Epithelial cell of proximal tubule (primary cell): ENCODE data around the gene CACNA2D2. TPM values are rescaled to one million over a fixed set of nuclear protein-coding genes. Genes with fewer than 3 reads are reported as not detected.

Source experiments
- DNase-seq: peaks from one replicate; pipeline ENCODE4 v3.0.0-alpha.2; 2011; ENCODE audit warnings: low read depth
- H3K4me3 ChIP-seq: 2 replicates; pipeline ENCODE4 v1.5.1; 2011; ENCODE audit warnings: low read depth, mild to moderate bottlenecking, low read length
- CTCF ChIP-seq: conservative IDR thresholded peaks from 2 replicates; pipeline ENCODE4 v1.5.1; 2012; ENCODE audit warnings: low read depth, mild to moderate bottlenecking, low read length
- total RNA-seq: library from RNA; depleted of rRNA; stranded (reverse); fragments of >200 nt; gene quantifications from 2 replicates; pipeline ENCODE4 v1.2.3, GENCODE V29; 2015

CACNA2D2 gene
- total RNA-seq, 1 donor from 2014 or later, result not detected

GRCh38 chr3:50374363-50375257 is 128.8 kb downstream of the CACNA2D2 start:
- TF ChIP-seq CTCF, result no peak
- no peak overlapping the region for H3K4me3 ChIP-seq
- no peak for DNase-seq

GRCh38 chr3:50373146-50374051 is 130.0 kb downstream of the CACNA2D2 start:
- no peak overlapping the region for H3K4me3 ChIP-seq
- DNase-seq, result no peak
- no peak for TF ChIP-seq CTCF

DNA sequence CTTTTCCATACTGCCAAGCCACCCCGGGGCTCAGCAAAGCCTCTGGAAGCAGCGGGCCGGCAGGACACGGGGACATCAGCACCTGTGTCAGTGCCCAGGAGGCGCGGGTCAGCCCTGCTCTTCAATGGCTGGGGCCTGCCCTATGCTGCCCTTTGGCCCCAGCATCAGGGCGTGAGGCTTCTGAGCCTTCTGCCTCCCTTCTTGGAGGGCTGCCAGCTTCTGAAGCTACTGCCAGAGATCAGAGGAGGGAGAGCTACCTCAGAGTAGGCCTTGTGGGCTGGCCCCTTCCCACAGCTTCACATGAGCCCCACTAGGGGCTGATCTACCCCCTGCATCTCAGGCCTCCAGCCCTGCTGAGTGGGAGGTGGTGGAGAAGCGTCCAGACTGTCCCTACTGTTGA is 131.1 kb downstream of the CACNA2D2 start:
- H3K4me3 ChIP-seq, result no peak overlapping the region
- no peak for DNase-seq
- no peak for TF ChIP-seq CTCF

- no peak overlapping the region for H3K4me3 ChIP-seq
- DNase-seq, result no peak
- no peak for TF ChIP-seq CTCF
Measured at GRCh38 chr3:50371133-50371685, 132.2 kb downstream of the CACNA2D2 start.

DNA sequence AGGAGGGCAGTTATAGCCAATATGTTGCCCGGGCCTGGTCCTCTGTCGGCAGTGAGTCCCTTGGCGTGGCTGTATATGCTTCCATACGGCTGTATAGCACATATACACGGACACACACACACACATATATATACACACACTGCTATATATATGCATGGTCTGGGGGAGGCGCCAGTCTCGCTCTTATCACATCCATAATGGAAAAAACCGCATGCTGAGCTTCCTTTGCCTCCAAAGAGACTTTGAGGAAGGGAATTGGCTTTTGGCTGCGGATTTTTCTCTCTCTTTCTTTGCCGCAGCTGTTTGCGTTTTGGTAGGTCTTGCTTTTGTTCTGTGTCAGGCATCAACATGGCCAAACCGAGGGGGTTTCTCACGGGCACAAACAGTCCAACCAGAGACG is 132.8 kb downstream of the CACNA2D2 start:
- no peak for DNase-seq
- no peak for TF ChIP-seq CTCF
- no peak overlapping the region for H3K4me3 ChIP-seq

GRCh38 chr3:50369012-50369670 is 134.3 kb downstream of the CACNA2D2 start:
- no peak for DNase-seq
- no peak for TF ChIP-seq CTCF
- no peak overlapping the region for H3K4me3 ChIP-seq
